Activated T-helper 1 cell treated with anti-CD3 and anti-CD28 coated beads, Interleukin-12 subunit alpha, Interleukin-12 subunit beta, Interleukin-2, Interleukin-4 antibody, amounts not matched to agents 30 ng/mL and 10 ng/mL and 1 ng/mL, durations not matched to agents 14 hours and 24 hours and 36 hours (primary cell): ENCODE measurements around the gene TMEM129. TPM values are rescaled to one million over a fixed set of nuclear protein-coding genes. Genes with fewer than 3 reads are reported as not detected.

Source experiments
- DNase-seq: peaks from one replicate; pipeline ENCODE4 v3.0.0; 2021; ENCODE audit warnings: low spot score
- H3K27ac Mint-ChIP-seq: one replicate; pipeline ENCODE4 v1.8.0; 2021; ENCODE audit warnings: mild to moderate bottlenecking, mixed read lengths
- H3K27me3 Mint-ChIP-seq: one replicate; pipeline ENCODE4 v1.8.0; 2022; ENCODE audit warnings: mild to moderate bottlenecking, moderate library complexity, mixed read lengths; ENCODE audit not compliant: insufficient read depth
- H3K36me3 Mint-ChIP-seq: one replicate; pipeline ENCODE4 v1.8.0; 2021; ENCODE audit warnings: low read depth, mixed read lengths
- H3K4me1 Mint-ChIP-seq: one replicate; pipeline ENCODE4 v1.8.0; 2021; ENCODE audit warnings: low read depth, mixed read lengths
- H3K4me3 Mint-ChIP-seq: one replicate; pipeline ENCODE4 v1.8.0; 2021; ENCODE audit warnings: mild to moderate bottlenecking, moderate library complexity, mixed read lengths
- H3K9me3 Mint-ChIP-seq: one replicate; pipeline ENCODE4 v1.8.0; 2021; ENCODE audit warnings: mixed read lengths
- intact Hi-C: fragments of 100-400 bp; cut with micrococcal nuclease; formaldehyde crosslinking; loops from one replicate; pipeline ENCODE4 v1.15.1; 2024
- total RNA-seq: library from RNA; stranded (reverse); gene quantifications from 2 replicates; pipeline ENCODE4 v1.2.3, GENCODE V29; 2022

TMEM129 gene
- total RNA-seq, 1 donor from 2014 or later = 27.4 TPM

GRCh38 chr4:1669270-1669669 lies 51.9 kb downstream of the TMEM129 start:
- H3K27ac Mint-ChIP-seq = no peak overlapping the region
- H3K4me3 Mint-ChIP-seq = no peak overlapping the region
- intact Hi-C loops = no loop called here
- no peaks in the 10 kb centered on the region for H3K4me1 Mint-ChIP-seq
- DNase-seq = no peak
- H3K36me3 Mint-ChIP-seq = no peaks in the 10 kb centered on the region
- H3K27me3 Mint-ChIP-seq = no peaks in the 10 kb centered on the region
- H3K9me3 Mint-ChIP-seq = no peaks in the 10 kb centered on the region

- DNase-seq = no peak
- intact Hi-C loops = no loop called here
- Mint-ChIP-seq H3K36me3 (no peaks in the 10 kb centered on the region), H3K27me3 (no peaks in the 10 kb centered on the region), H3K27ac (no peak overlapping the region), H3K4me1 (no peaks in the 10 kb centered on the region), H3K4me3 (no peak overlapping the region), H3K9me3 (no peaks in the 10 kb centered on the region)
Measured at GRCh38 chr4:1668488-1668840, 52.7 kb downstream of the TMEM129 start.

- intact Hi-C loops = no loop called here
- Mint-ChIP-seq H3K9me3 (no peaks in the 10 kb centered on the region), H3K4me1 (no peaks in the 10 kb centered on the region), H3K27me3 (no peaks in the 10 kb centered on the region), H3K36me3 (no peaks in the 10 kb centered on the region), H3K27ac (no peak overlapping the region), H3K4me3 (no peak overlapping the region)
- DNase-seq = no peak
Measured at GRCh38 chr4:1667273-1667672, 53.9 kb downstream of the TMEM129 start.

GRCh38 chr4:1666391-1666790 lies 54.7 kb downstream of the TMEM129 start:
- H3K27me3 Mint-ChIP-seq = no peaks in the 10 kb centered on the region
- intact Hi-C loops = no loop called here
- H3K27ac Mint-ChIP-seq = no peak overlapping the region
- no peaks in the 10 kb centered on the region for H3K36me3 Mint-ChIP-seq
- DNase-seq = no peak
- H3K4me3 Mint-ChIP-seq = no peak overlapping the region
- H3K9me3 Mint-ChIP-seq = no peaks in the 10 kb centered on the region
- no peaks in the 10 kb centered on the region for H3K4me1 Mint-ChIP-seq

Other genes starting within 250 kb of the TMEM129 start
- 2.5 and 5.5 TPM in 2 replicates for gene FAM53A, start 37.0 kb downstream of the TMEM129 start, total RNA-seq
- gene SLBP, start 9.0 kb downstream of the TMEM129 start, total RNA-seq = 136 and 140 TPM in 2 replicates
- 134 and 139 TPM in 2 replicates for gene TACC3, start 198 bp upstream of the TMEM129 start, total RNA-seq
- gene FGFR3, start 72.0 kb upstream of the TMEM129 start, total RNA-seq = 0.29 and 0.39 TPM in 2 replicates
- gene LETM1, start 134.8 kb upstream of the TMEM129 start, total RNA-seq = 93.9 and 101 TPM in 2 replicates
- gene NSD2, start 150.1 kb upstream of the TMEM129 start, total RNA-seq = 200 and 202 TPM in 2 replicates